Measurements from ENCODE around the gene DCTN1.
A peak's percentile ranks its signal among the peaks of the same experiment; 100 is the strongest.

The DCTN1 gene

DNA sequence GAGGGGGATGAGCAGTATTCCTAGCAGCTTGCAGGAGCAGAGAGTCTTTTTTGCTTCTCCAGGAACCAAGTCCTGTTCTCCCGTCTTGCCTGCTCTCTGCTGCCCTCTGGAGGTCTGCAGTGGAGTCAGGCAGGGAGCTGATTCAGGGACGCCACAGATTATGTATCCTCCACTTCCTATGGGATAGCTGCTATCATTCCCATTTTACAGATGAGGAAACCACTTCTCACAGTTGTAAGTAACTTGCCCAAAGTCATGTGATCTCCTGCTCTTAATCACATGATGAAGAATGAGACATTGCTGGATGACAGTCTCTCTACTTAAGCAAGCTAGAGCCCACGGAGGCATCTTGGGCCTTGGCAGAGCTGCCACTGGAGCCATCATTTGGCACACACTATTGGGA lies 45.2 kb downstream of the DCTN1 start:
- DNase-seq (ENCODE audit: low spot score): no peak
- H3K9me3 ChIP-seq (ENCODE audit: severe bottlenecking): no peaks in the 10 kb centered on the region
- no peaks in the 10 kb centered on the region for H3K36me3 ChIP-seq (ENCODE audit: low read depth)
- no peaks in the 10 kb centered on the region for H3K27me3 ChIP-seq (ENCODE audit: insufficient read depth, poor library complexity, severe bottlenecking)
- H3K4me1 ChIP-seq (ENCODE audit: insufficient read depth, poor library complexity, severe bottlenecking): no peaks in the 10 kb centered on the region
- ATAC-seq (ENCODE audit: low read depth): peak; percentile 85
- peak; percentile 95 for TF ChIP-seq CTCF (IDR thresholded peaks at IDR 0.05; ENCODE audit: poor library complexity, severe bottlenecking)
- no peak overlapping the region for H3K27ac ChIP-seq (ENCODE audit: poor library complexity, severe bottlenecking)
- H3K4me3 ChIP-seq (ENCODE audit: severe bottlenecking): no peak overlapping the region

DNA sequence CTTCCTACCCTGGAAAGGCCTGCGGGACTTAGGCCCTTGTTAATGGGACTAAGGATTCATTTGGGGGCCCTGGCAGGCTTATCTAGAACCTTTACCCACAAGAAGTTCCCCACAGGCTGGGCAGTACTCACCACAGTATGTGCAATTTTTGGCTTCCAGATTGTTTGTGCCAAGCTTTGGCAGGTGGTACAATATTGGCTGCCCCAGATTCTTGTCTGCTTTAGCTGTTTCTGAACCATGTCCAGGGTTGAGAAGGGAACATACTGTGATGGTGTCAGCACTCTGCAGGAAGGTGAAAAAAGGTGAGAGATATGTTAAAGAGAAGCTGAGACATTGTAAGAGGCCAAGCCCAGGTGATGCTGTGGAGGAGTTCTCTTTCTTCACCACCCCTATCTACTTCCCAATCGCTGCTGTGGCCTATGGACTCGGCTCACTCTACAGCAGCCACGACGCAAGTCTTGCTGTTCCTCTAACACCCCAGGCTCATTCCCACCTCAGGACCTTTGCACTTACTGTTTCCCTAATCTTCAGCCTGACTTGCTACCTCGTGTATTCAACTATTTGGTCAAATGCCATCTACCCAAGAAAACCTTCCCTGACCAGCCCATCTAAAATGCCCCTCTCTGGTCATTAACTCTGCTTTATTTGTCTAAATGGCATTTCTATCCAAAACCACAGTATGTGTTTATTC lies 46.1 kb downstream of the DCTN1 start:
- ATAC-seq (ENCODE audit: low read depth) (no peak), DNase-seq (ENCODE audit: low spot score) (no peak)
- no peak for TF ChIP-seq CTCF (IDR thresholded peaks at IDR 0.05; ENCODE audit: poor library complexity, severe bottlenecking)

GRCh38 chr2:74333175-74333574 lies 46.9 kb downstream of the DCTN1 start:
- no peak overlapping the region for H3K27ac ChIP-seq (ENCODE audit: poor library complexity, severe bottlenecking)
- no peaks in the 10 kb centered on the region for H3K4me1 ChIP-seq (ENCODE audit: insufficient read depth, poor library complexity, severe bottlenecking)
- peak; percentile 44 for TF ChIP-seq CTCF (IDR thresholded peaks at IDR 0.05; ENCODE audit: poor library complexity, severe bottlenecking)
- DNase-seq (ENCODE audit: low spot score) (no peak), ATAC-seq (ENCODE audit: low read depth) (peak; percentile 61; the same call in 1 of the 3 replicates)
- H3K36me3 ChIP-seq (ENCODE audit: low read depth): no peaks in the 10 kb centered on the region
- no peaks in the 10 kb centered on the region for H3K27me3 ChIP-seq (ENCODE audit: insufficient read depth, poor library complexity, severe bottlenecking)
- no peaks in the 10 kb centered on the region for H3K9me3 ChIP-seq (ENCODE audit: severe bottlenecking)
- no peak overlapping the region for H3K4me3 ChIP-seq (ENCODE audit: severe bottlenecking)

More for the DNA sequence above, 46.1 kb downstream of the DCTN1 start:
- Histone ChIP-seq H3K9me3 (ENCODE audit: severe bottlenecking) (no peaks in the 10 kb centered on the region), H3K4me3 (ENCODE audit: severe bottlenecking) (no peak overlapping the region), H3K27ac (ENCODE audit: poor library complexity, severe bottlenecking) (no peak overlapping the region), H3K4me1 (ENCODE audit: insufficient read depth, poor library complexity, severe bottlenecking) (no peaks in the 10 kb centered on the region), H3K27me3 (ENCODE audit: insufficient read depth, poor library complexity, severe bottlenecking) (no peaks in the 10 kb centered on the region), H3K36me3 (ENCODE audit: low read depth) (no peaks in the 10 kb centered on the region)

DNA sequence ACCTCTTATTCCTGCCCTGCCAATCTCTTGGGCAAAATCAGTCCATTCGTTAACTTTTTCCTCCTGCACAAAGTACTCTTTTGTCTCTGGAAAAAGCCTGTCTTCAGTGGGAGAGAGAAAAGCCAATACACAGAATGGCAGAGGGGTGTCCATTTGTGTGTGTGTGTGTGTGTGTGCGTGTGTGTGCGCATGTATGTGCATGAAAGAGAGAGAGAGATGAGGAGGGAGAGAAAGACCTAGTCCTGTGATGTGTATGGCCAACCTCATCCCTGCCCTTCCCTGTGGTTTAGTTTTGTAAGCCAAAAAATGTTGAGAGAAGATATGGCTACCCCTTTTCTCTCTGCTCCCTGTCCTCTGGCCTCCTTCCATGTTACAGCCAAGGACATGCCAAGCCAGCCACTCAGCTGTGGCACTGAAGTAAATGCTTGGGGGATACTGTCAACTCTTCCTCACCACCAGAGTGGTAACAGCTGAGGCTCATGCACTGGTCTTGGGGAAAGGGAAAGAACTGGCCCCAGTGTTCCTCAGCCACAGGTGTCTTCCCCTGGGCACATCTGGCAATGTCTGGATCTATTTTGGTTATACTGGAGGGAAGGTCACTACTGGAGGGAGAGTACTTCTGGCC lies 47.4 kb downstream of the DCTN1 start:
- no peak for DNase-seq (ENCODE audit: low spot score)
- H3K27me3 ChIP-seq (ENCODE audit: insufficient read depth, poor library complexity, severe bottlenecking): no peaks in the 10 kb centered on the region
- H3K9me3 ChIP-seq (ENCODE audit: severe bottlenecking): no peaks in the 10 kb centered on the region
- no peak for ATAC-seq (ENCODE audit: low read depth)
- H3K4me3 ChIP-seq (ENCODE audit: severe bottlenecking): no peak overlapping the region
- TF ChIP-seq CTCF (IDR thresholded peaks at IDR 0.05; ENCODE audit: poor library complexity, severe bottlenecking): no peak
- H3K4me1 ChIP-seq (ENCODE audit: insufficient read depth, poor library complexity, severe bottlenecking): no peaks in the 10 kb centered on the region
- no peaks in the 10 kb centered on the region for H3K36me3 ChIP-seq (ENCODE audit: low read depth)
- no peak overlapping the region for H3K27ac ChIP-seq (ENCODE audit: poor library complexity, severe bottlenecking)

DNA sequence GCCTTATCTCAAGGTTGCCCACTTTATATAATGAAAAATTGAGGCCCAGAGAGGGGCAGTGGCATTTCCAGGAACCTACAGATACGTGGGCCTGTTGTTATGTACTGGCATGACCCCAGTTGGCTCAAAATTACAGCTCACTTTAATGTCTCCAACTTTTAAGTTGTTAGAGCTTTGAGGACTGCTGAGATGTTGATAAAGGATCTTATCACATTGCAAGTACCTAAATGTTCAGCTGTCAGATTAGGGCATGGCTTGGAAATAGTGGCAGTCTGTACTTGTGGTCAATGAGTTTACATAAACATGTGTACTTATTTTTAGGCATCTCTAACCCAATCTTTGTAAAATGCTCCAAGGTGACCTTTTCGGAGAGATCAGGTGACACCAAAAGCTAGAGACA lies 51.5 kb downstream of the DCTN1 start:
- Histone ChIP-seq H3K27me3 (ENCODE audit: insufficient read depth, poor library complexity, severe bottlenecking) (no peaks in the 10 kb centered on the region), H3K4me1 (ENCODE audit: insufficient read depth, poor library complexity, severe bottlenecking) (no peaks in the 10 kb centered on the region), H3K36me3 (ENCODE audit: low read depth) (no peaks in the 10 kb centered on the region), H3K4me3 (ENCODE audit: severe bottlenecking) (no peak overlapping the region), H3K9me3 (ENCODE audit: severe bottlenecking) (no peaks in the 10 kb centered on the region), H3K27ac (ENCODE audit: poor library complexity, severe bottlenecking) (no peak overlapping the region)
- DNase-seq (ENCODE audit: low spot score) (no peak), ATAC-seq (ENCODE audit: low read depth) (no peak)
- no peak for TF ChIP-seq CTCF (IDR thresholded peaks at IDR 0.05; ENCODE audit: poor library complexity, severe bottlenecking)

Data from RWPE2 (cell line).